GM12878 (cell line): ENCODE data around the gene AGFG1. TPM values are rescaled to one million over a fixed set of nuclear protein-coding genes. Genes with fewer than 3 reads are reported as not detected.

Experiments used
- ATAC-seq: fragments of 200-7000 bp; cut with Tn5 transposase; 3 replicates; pipeline ENCODE4 v1.9.1; 2020; ENCODE audit warnings: mild to moderate bottlenecking, moderate library complexity
- BruUV-seq: library from RNA; stranded (reverse); fragments of 400-500 nt; replicated peaks from 2 replicates; lab custom pipeline; 2021; lab: Mats Ljungman, UMichigan
- CTCF ChIA-PET: fragments of 300-600 bp; sonication (Branson Sonifier 250); formaldehyde crosslinking; extraction: SDS; loops from one replicate; lab custom pipeline; 2021; ENCODE audit warnings: inconsistent platforms; lab: Yijun Ruan, JAX
- POLR2A ChIA-PET: fragments of 350-600 bp; formaldehyde crosslinking; extraction: SDS; loops from one replicate; lab custom pipeline; 2021; ENCODE audit warnings: inconsistent platforms; lab: Charles Lee
- RAD21 ChIA-PET: fragments of 300-600 bp; sonication (Branson Sonifier 250); formaldehyde crosslinking; loops from one replicate; lab custom pipeline; 2023; ENCODE audit warnings: antibody characterized with exemption; ENCODE audit not compliant: unreplicated experiment; lab: Charles Lee
- SMC1A ChIA-PET: fragments of 300-600 bp; sonication (Branson Sonifier 250); formaldehyde crosslinking; loops from one replicate; lab custom pipeline; 2023; ENCODE audit not compliant: unreplicated experiment, uncharacterized antibody; lab: Charles Lee
- DNase-seq: peaks from one replicate; pipeline ENCODE4 v3.0.0-alpha.2; 2011; ENCODE audit warnings: low read depth, low spot score
- FAIRE-seq: peaks from 3 replicates; lab custom pipeline; 2011; peaks lifted over from hg19 to GRCh38; lab: Jason Lieb, UNC
- H2AFZ ChIP-seq: 2 replicates; pipeline ENCODE4 v1.6.0; 2011; ENCODE audit warnings: low read depth, low read length, control low read depth; ENCODE audit not compliant: control insufficient read depth
- H3K27ac ChIP-seq: 2 replicates; pipeline ENCODE4 v1.5.1; 2011; ENCODE audit warnings: control low read depth; ENCODE audit not compliant: control insufficient read depth, insufficient read depth
- H3K27me3 ChIP-seq, 2 experiments: replicated peaks in 1 of 2; 2 replicates each; pipeline versions ENCODE4 v1.6.0 to v1.6.1; 2011; ENCODE audit warnings: low read length in 1 of 2; ENCODE audit not compliant: control insufficient read depth in 2 of 2, insufficient read depth in 2 of 2
- H3K36me3 ChIP-seq, 2 experiments: 2 replicates each; pipeline ENCODE4 v1.5.1; 2011; ENCODE audit warnings: low read length in 1 of 2; ENCODE audit not compliant: control insufficient read depth in 2 of 2, insufficient read depth in 2 of 2
- H3K4me1 ChIP-seq: 2 replicates; pipeline ENCODE4 v1.6.1; 2011; ENCODE audit warnings: mild to moderate bottlenecking, low read length, moderate library complexity, mixed read lengths; ENCODE audit not compliant: control insufficient read depth, insufficient read depth
- H3K4me2 ChIP-seq: 2 replicates; pipeline ENCODE4 v1.6.0; 2011; ENCODE audit warnings: control low read depth; ENCODE audit not compliant: control insufficient read depth, insufficient read depth
- H3K4me3 ChIP-seq: fragments of 200-600 bp; sonication (generic); 2 replicates; pipeline ENCODE4 v1.5.1; 2016
- H3K79me2 ChIP-seq: 2 replicates; pipeline ENCODE4 v1.6.0; 2011; ENCODE audit warnings: low read length; ENCODE audit not compliant: control insufficient read depth, insufficient read depth
- H3K9ac ChIP-seq: 2 replicates; pipeline ENCODE4 v1.8.0; 2011; ENCODE audit warnings: low read length, control low read depth, mixed read lengths; ENCODE audit not compliant: control insufficient read depth, insufficient read depth
- H3K9me3 ChIP-seq: replicated peaks from 3 replicates; pipeline ENCODE4 v1.5.1; 2011; ENCODE audit warnings: mild to moderate bottlenecking, low read length; ENCODE audit not compliant: control insufficient read depth, insufficient read depth
- H4K20me1 ChIP-seq: 2 replicates; pipeline ENCODE4 v1.6.0; 2011; ENCODE audit not compliant: control insufficient read depth, insufficient read depth
- CHD4 ChIP-seq: fragments of 200-600 bp; sonication (generic); IDR thresholded peaks from 2 replicates; pipeline ENCODE4 v1.6.1; 2016; ENCODE audit warnings: mild to moderate bottlenecking
- LARP7 ChIP-seq: fragments of 450-650 bp; IDR thresholded peaks from 2 replicates; pipeline ENCODE4 v1.6.1; 2017; ENCODE audit warnings: mild to moderate bottlenecking
- MTA2 ChIP-seq: fragments of 450-650 bp; IDR thresholded peaks from 2 replicates; pipeline ENCODE4 v1.6.1; 2016; ENCODE audit warnings: low read depth, mild to moderate bottlenecking, moderate library complexity
- TBL1XR1 ChIP-seq: IDR thresholded peaks from 2 replicates; pipeline ENCODE4 v1.6.1; 2012; ENCODE audit warnings: low read depth, low read length, improper control_type of control experiment
- WGBS: methylation state at CpG from one replicate; pipeline ENCODE4 v1.1.6; 2016; ENCODE audit warnings: low lambda C conversion rate; ENCODE audit not compliant: insufficient replicate concordance, insufficient coverage; ENCODE audit errors: missing lambda C conversion rate; 5-methylcytosine and 5-hydroxymethylcytosine counted together
- in situ Hi-C: fragments of 300-500 bp; cut with MboI; formaldehyde crosslinking; loops from 9 replicates; pipeline ENCODE4 v1.14.3; 2018; ENCODE audit warnings: mixed read lengths
- intact Hi-C: fragments of 100-400 bp; cut with micrococcal nuclease; formaldehyde crosslinking; loops from one replicate; pipeline ENCODE4 v1.14.2; 2022; ENCODE audit not compliant: unreplicated experiment
- polyA plus RNA-seq, 11 experiments: library from polyadenylated mRNA; depleted of rRNA in 4 of 11; unstranded in 6 of 11; stranded (reverse) in 5 of 11; fragments of >200 nt; fragmentation: Nextera tagmentation in 4 of 11; fragmentation: Illumina TruSeq in 1 of 11; extraction: Ambion mirVana in 4 of 11; extraction: Trizol in 1 of 11; gene quantifications; 1 replicate in 1 of 11; 2 replicates in 10 of 11; pipeline versions ENCODE4 v1.2.1 to v1.2.3, GENCODE V29; 2011 to 2016; ENCODE audit warnings: inconsistent platforms in 2 of 11, missing spikeins in 2 of 11, low read depth in 1 of 11
- total RNA-seq, 4 experiments: library from RNA; depleted of rRNA in 3 of 4; stranded (reverse); fragments of >200 nt in 3 of 4; fragmentation: Illumina TruSeq in 1 of 4; extraction: Trizol in 1 of 4; gene quantifications; 2 replicates each; pipeline versions ENCODE4 v1.2.1 to v1.2.3, GENCODE V29; 2013 to 2021
- TF ChIP-seq, protein P1 (sequence below): fragments of 450-650 bp; IDR thresholded peaks from 2 replicates; pipeline ENCODE4 v1.6.1; 2016; ENCODE audit warnings: mild to moderate bottlenecking, moderate library complexity, borderline replicate concordance

The AGFG1 gene
- total and polyA plus RNA-seq, 10 of the 15 experiments (the other 5 are each of a cell fraction or from before 2014, with no cell fraction given): 7.3 to 243 (median 81.7) TPM

- ChIA-PET CTCF (interaction anchor here (0.8 to 6.8 kb wide), 8 partner anchors 10 to 302 kb away, joined by 3 to 48 read pairs (median 6); no protein-coding TSS in a partner anchor), POLR2A (interaction anchor here (0.8 to 2.2 kb wide), 5 partner anchors 9 to 78 kb away, joined by 3 to 11 read pairs (median 4); no protein-coding TSS in a partner anchor)
- ATAC-seq: no peak
Observed at GRCh38 chr2:227464361-227464760, 7.6 kb upstream of the AGFG1 start.

More at GRCh38 chr2:227464361-227464760, 7.6 kb upstream of the AGFG1 start:
- in situ Hi-C loops: no loop called here
- DNase-seq: no peak
- no peaks in the 10 kb centered on the region for H3K79me2 ChIP-seq
- H3K4me3 ChIP-seq: no peak overlapping the region
- SMC1A ChIA-PET: interaction anchor here (0.6 to 14.3 kb wide), 10 partner anchors 9 to 383 kb away, joined by 3 to 191 read pairs (median 3); no protein-coding TSS in a partner anchor
- H3K9me3 ChIP-seq: no peaks in the 10 kb centered on the region
- 0% methylated on average over 3 of the region's 3 CpGs for WGBS
- no peak overlapping the region for H2AFZ ChIP-seq
- BruUV-seq: no TSS peak
- no peaks in the 10 kb centered on the region for H3K36me3 ChIP-seq
- TF ChIP-seq CHD4: no peak
- TF ChIP-seq MTA2: no peak
- TF ChIP-seq, protein P1, sequence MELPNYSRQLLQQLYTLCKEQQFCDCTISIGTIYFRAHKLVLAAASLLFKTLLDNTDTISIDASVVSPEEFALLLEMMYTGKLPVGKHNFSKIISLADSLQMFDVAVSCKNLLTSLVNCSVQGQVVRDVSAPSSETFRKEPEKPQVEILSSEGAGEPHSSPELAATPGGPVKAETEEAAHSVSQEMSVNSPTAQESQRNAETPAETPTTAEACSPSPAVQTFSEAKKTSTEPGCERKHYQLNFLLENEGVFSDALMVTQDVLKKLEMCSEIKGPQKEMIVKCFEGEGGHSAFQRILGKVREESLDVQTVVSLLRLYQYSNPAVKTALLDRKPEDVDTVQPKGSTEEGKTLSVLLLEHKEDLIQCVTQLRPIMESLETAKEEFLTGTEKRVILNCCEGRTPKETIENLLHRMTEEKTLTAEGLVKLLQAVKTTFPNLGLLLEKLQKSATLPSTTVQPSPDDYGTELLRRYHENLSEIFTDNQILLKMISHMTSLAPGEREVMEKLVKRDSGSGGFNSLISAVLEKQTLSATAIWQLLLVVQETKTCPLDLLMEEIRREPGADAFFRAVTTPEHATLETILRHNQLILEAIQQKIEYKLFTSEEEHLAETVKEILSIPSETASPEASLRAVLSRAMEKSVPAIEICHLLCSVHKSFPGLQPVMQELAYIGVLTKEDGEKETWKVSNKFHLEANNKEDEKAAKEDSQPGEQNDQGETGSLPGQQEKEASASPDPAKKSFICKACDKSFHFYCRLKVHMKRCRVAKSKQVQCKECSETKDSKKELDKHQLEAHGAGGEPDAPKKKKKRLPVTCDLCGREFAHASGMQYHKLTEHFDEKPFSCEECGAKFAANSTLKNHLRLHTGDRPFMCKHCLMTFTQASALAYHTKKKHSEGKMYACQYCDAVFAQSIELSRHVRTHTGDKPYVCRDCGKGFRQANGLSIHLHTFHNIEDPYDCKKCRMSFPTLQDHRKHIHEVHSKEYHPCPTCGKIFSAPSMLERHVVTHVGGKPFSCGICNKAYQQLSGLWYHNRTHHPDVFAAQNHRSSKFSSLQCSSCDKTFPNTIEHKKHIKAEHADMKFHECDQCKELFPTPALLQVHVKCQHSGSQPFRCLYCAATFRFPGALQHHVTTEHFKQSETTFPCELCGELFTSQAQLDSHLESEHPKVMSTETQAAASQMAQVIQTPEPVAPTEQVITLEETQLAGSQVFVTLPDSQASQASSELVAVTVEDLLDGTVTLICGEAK: no peak
- TF ChIP-seq LARP7: no peak
- TF ChIP-seq TBL1XR1: no peak
- TF ChIP-seq, all 136 proteins: peak for 0
- no peaks in the 10 kb centered on the region for H3K27me3 ChIP-seq
- no peak for FAIRE-seq
- H3K27ac ChIP-seq: no peak overlapping the region
- RAD21 ChIA-PET: interaction anchor here (0.6 to 3.5 kb wide), 9 partner anchors 10 to 692 kb away, joined by 3 to 16 read pairs (median 4); no protein-coding TSS in a partner anchor
- H3K9ac ChIP-seq: no peak overlapping the region
- H4K20me1 ChIP-seq: no peaks in the 10 kb centered on the region
- H3K4me2 ChIP-seq: no peak overlapping the region; the same call in 1 of the 2 replicates
- H3K4me1 ChIP-seq: peaks cover 46% of the 10 kb centered on the region
- intact Hi-C loops: loop anchor here (5.0 kb wide), 2 partner anchors 137 to 383 kb away; partner anchors contain the start of gene MFF
